ENCODE results near the gene HSPA5.

The HSPA5 gene

GRCh38 chr9:125189011-125189360 is 52.2 kb downstream of the HSPA5 start:
- no peaks in the 10 kb centered on the region for H3K36me3 Mint-ChIP-seq
- no peaks in the 10 kb centered on the region for H3K27me3 Mint-ChIP-seq
- H3K4me1 Mint-ChIP-seq (ENCODE audit: low read depth) = peaks cover 63% of the 10 kb centered on the region
- no peaks in the 10 kb centered on the region for H3K9me3 Mint-ChIP-seq (ENCODE audit: low read depth)
- H3K27ac Mint-ChIP-seq = peak overlapping the region; percentile 86
- H3K4me3 Mint-ChIP-seq = peak overlapping the region; percentile 96

All from activated naive CD8-positive, alpha-beta T cell (primary cell).